HG02943 (cell line): ENCODE results near the gene PSMB10.
"Not testable (repeated sequence)": the region's sequence is repeated elsewhere in the genome, so short reads cannot be mapped to it uniquely, and the experiment has no call there.

Experiments used
- ATAC-seq: cut with Tn5 transposase; IDR thresholded peaks from one replicate; pipeline ENCODE4 v1.9.1; 2021; ENCODE audit warnings: mild to moderate bottlenecking, low read depth, moderate library complexity; ENCODE audit not compliant: unreplicated experiment

Gene PSMB10

GRCh38 chr16:67936124-67936879 lies at the start of gene PSMB10:
Gene PSMB10, minus strand, starts transcription at chr16:67936850. Its CDS starts 101 bp downstream, at chr16:67936749.
- ATAC-seq: no peak

GRCh38 chr16:67982011-67982696 lies 45.5 kb upstream of the PSMB10 start:
- no peak for ATAC-seq

GRCh38 chr16:67979955-67980678 lies 43.5 kb upstream of the PSMB10 start, which contains the start of gene DPEP3:
Gene DPEP3, minus strand, starts transcription at chr16:67980499. Its CDS starts 119 bp downstream, at chr16:67980380.
- no peak for ATAC-seq

GRCh38 chr16:67977469-67978227 lies 41.0 kb upstream of the PSMB10 start:
- no peak for ATAC-seq

- no peak for ATAC-seq
Observed at GRCh38 chr16:67977005-67977404, 40.4 kb upstream of the PSMB10 start.

- ATAC-seq: no peak
Observed at GRCh38 chr16:67976205-67976604, 39.6 kb upstream of the PSMB10 start.

- ATAC-seq: no peak
Observed at GRCh38 chr16:67975321-67976105, 38.9 kb upstream of the PSMB10 start.

GRCh38 chr16:67972285-67972684 lies 35.6 kb upstream of the PSMB10 start:
- ATAC-seq: not testable (repeated sequence)

- no peak for ATAC-seq
Observed at GRCh38 chr16:67971111-67971510, 34.5 kb upstream of the PSMB10 start.

- ATAC-seq: peak; percentile 7
Observed at GRCh38 chr16:67969254-67970039, 32.8 kb upstream of the PSMB10 start.

GRCh38 chr16:67968400-67969253 lies 32.0 kb upstream of the PSMB10 start, which contains the start of gene SLC12A4:
Gene SLC12A4, minus strand, starts transcription at chr16:67968637. Its CDS starts 84 bp downstream, at chr16:67968553.
- ATAC-seq: peak; percentile 42

GRCh38 chr16:67967958-67968399 lies 31.3 kb upstream of the PSMB10 start:
- ATAC-seq: peak; percentile 13

GRCh38 chr16:67967183-67967957 lies 30.7 kb upstream of the PSMB10 start:
- peak; percentile 2 for ATAC-seq

GRCh38 chr16:67966549-67967182 lies 30.0 kb upstream of the PSMB10 start:
- ATAC-seq: no peak

GRCh38 chr16:67965668-67966548 lies 29.3 kb upstream of the PSMB10 start:
- no peak for ATAC-seq
